Nephron progenitor cell (in vitro differentiated cells): Measurements from ENCODE around the gene OXSR1.

Source experiments
- DNase-seq: peaks from one replicate; pipeline ENCODE4 v3.0.0; 2021
- H3K27ac Mint-ChIP-seq: 2 replicates; pipeline ENCODE4 v1.8.0; 2021; ENCODE audit warnings: mild to moderate bottlenecking, moderate library complexity, mixed read lengths
- H3K27me3 Mint-ChIP-seq: 2 replicates; pipeline ENCODE4 v1.8.0; 2021; ENCODE audit warnings: mild to moderate bottlenecking, low read depth, mixed read lengths; ENCODE audit not compliant: poor library complexity
- H3K36me3 Mint-ChIP-seq: 2 replicates; pipeline ENCODE4 v1.8.0; 2021; ENCODE audit warnings: low read depth, mixed read lengths
- H3K4me1 Mint-ChIP-seq: 2 replicates; pipeline ENCODE4 v1.8.0; 2021; ENCODE audit warnings: mixed read lengths
- H3K4me3 Mint-ChIP-seq: 2 replicates; pipeline ENCODE4 v1.8.0; 2021; ENCODE audit warnings: mild to moderate bottlenecking, moderate library complexity, mixed read lengths
- H3K9me3 Mint-ChIP-seq: 2 replicates; pipeline ENCODE4 v1.8.0; 2021; ENCODE audit warnings: mild to moderate bottlenecking, moderate library complexity, mixed read lengths
- CTCF ChIP-seq: fragments of 200-600 bp; sonication (generic); IDR thresholded peaks from 2 replicates; pipeline ENCODE4 v1.5.0; 2021; ENCODE audit warnings: antibody characterized with exemption

Gene OXSR1

GRCh38 chr3:38275658-38276057, 110.3 kb downstream of the OXSR1 start:
- no peak for DNase-seq
- Mint-ChIP-seq H3K27ac (no peak overlapping the region), H3K36me3 (no peaks in the 10 kb centered on the region), H3K4me3 (no peak overlapping the region), H3K9me3 (no peaks in the 10 kb centered on the region), H3K27me3 (peaks cover 4% of the 10 kb centered on the region), H3K4me1 (no peaks in the 10 kb centered on the region)
- no peak for TF ChIP-seq CTCF

- no peak for DNase-seq
- peaks cover 4% of the 10 kb centered on the region for H3K27me3 Mint-ChIP-seq
- no peaks in the 10 kb centered on the region for H3K4me1 Mint-ChIP-seq
- H3K4me3 Mint-ChIP-seq: no peak overlapping the region
- no peaks in the 10 kb centered on the region for H3K36me3 Mint-ChIP-seq
- no peaks in the 10 kb centered on the region for H3K9me3 Mint-ChIP-seq
- no peak overlapping the region for H3K27ac Mint-ChIP-seq
- no peak for TF ChIP-seq CTCF
Observed at GRCh38 chr3:38276081-38276916, 111.0 kb downstream of the OXSR1 start.

- H3K27ac Mint-ChIP-seq: no peak overlapping the region
Observed at GRCh38 chr3:38276917-38277630, 111.7 kb downstream of the OXSR1 start.

GRCh38 chr3:38278841-38279240, 113.5 kb downstream of the OXSR1 start:
- Mint-ChIP-seq H3K4me3 (no peak overlapping the region), H3K27ac (no peak overlapping the region), H3K4me1 (no peaks in the 10 kb centered on the region), H3K27me3 (peaks cover 4% of the 10 kb centered on the region), H3K9me3 (no peaks in the 10 kb centered on the region), H3K36me3 (no peaks in the 10 kb centered on the region)
- TF ChIP-seq CTCF: no peak
- no peak for DNase-seq

More at GRCh38 chr3:38276917-38277630, 111.7 kb downstream of the OXSR1 start:
- Mint-ChIP-seq H3K4me1 (no peaks in the 10 kb centered on the region), H3K9me3 (no peaks in the 10 kb centered on the region), H3K27me3 (peaks cover 4% of the 10 kb centered on the region), H3K36me3 (no peaks in the 10 kb centered on the region), H3K4me3 (no peak overlapping the region)
- DNase-seq: no peak
- TF ChIP-seq CTCF: no peak

GRCh38 chr3:38281895-38282686, 116.8 kb downstream of the OXSR1 start, which contains the start of gene SLC22A14:
Gene SLC22A14 (plus strand): TSS chr3:38282294. CDS start chr3:38306027, 23,733 bp downstream.
- H3K36me3 Mint-ChIP-seq: no peaks in the 10 kb centered on the region
- no peak for DNase-seq
- no peak within 1 kb of the TSS for H3K4me3 Mint-ChIP-seq
- H3K27ac Mint-ChIP-seq: no peak within 1 kb of the TSS
- H3K27me3 Mint-ChIP-seq: no peaks in the 10 kb centered on the region
- H3K4me1 Mint-ChIP-seq: no peaks in the 10 kb centered on the region
- peaks cover 3% of the 10 kb centered on the region for H3K9me3 Mint-ChIP-seq
- TF ChIP-seq CTCF: no peak
